A549 (cell line): ENCODE results near the gene KCNK6. TPM values are rescaled to one million over a fixed set of nuclear protein-coding genes. Genes with fewer than 3 reads are reported as not detected.
A peak's percentile ranks its signal among the peaks of the same experiment; 100 is the strongest.

Experiments used
- ATAC-seq, 2 experiments: fragments of 200-7000 bp in 1 of 2; fragments of >200 bp in 1 of 2; cut with Nextera tagmentation in 1 of 2; cut with Tn5 transposase in 1 of 2; 3 replicates each; pipeline versions ENCODE4 v1.8.0 to v1.9.1; 2018 to 2020; ENCODE audit warnings: mild to moderate bottlenecking in 1 of 2, moderate library complexity in 1 of 2
- CTCF ChIA-PET: fragments of 300-600 bp; sonication (Branson Sonifier 250); formaldehyde crosslinking; extraction: SDS; loops from one replicate; lab custom pipeline; 2021; ENCODE audit warnings: antibody characterized with exemption, inconsistent platforms; lab: Yijun Ruan, JAX
- POLR2A ChIA-PET: fragments of 350-600 bp; formaldehyde crosslinking; extraction: SDS; loops from one replicate; lab custom pipeline; 2021; ENCODE audit warnings: antibody characterized with exemption, inconsistent platforms; lab: Yijun Ruan, JAX
- DNase-seq, 2 experiments: peaks; one replicate each; pipeline versions ENCODE4 v3.0.0 to v3.0.0-alpha.2; 2011 to 2016; ENCODE audit warnings: low read depth in 1 of 2, low spot score in 1 of 2
- FAIRE-seq: peaks from 2 replicates; lab custom pipeline; 2011; peaks lifted over from hg19 to GRCh38; lab: Jason Lieb, UNC
- H3K27ac ChIP-seq, 2 experiments: fragments of >200 bp; sonication (Bioruptor Twin); formaldehyde crosslinking; 3 replicates each; pipeline ENCODE4 v1.5.1; 2016 to 2017
- H3K4me1 ChIP-seq: fragments of >200 bp; sonication (Bioruptor Twin); formaldehyde crosslinking; 3 replicates; pipeline ENCODE4 v1.6.1; 2016
- H3K4me2 ChIP-seq: fragments of >200 bp; sonication (Bioruptor Twin); formaldehyde crosslinking; 3 replicates; pipeline ENCODE4 v1.6.1; 2016
- H3K4me3 ChIP-seq: fragments of >200 bp; sonication (Bioruptor Twin); formaldehyde crosslinking; 3 replicates; pipeline ENCODE4 v1.5.1; 2016
- H3K9me3 ChIP-seq: fragments of >200 bp; sonication (Bioruptor Twin); formaldehyde crosslinking; 3 replicates; pipeline ENCODE4 v1.6.1; 2016
- BHLHE40 ChIP-seq: IDR thresholded peaks from 2 replicates; pipeline ENCODE4 v1.6.1; 2012; ENCODE audit warnings: low read depth, low read length, inconsistent platforms
- CBX8 ChIP-seq: fragments of 200-600 bp; sonication (generic); IDR thresholded peaks from 2 replicates; pipeline ENCODE4 v1.6.1; 2016
- CHD2 ChIP-seq: fragments of 150-350 bp; IDR thresholded peaks from 2 replicates; pipeline ENCODE4 v1.6.1; 2014; ENCODE audit warnings: low read length; ENCODE audit not compliant: partially characterized antibody
- EP300 ChIP-seq, 2 experiments: fragments of >200 bp; sonication (Bioruptor Twin); formaldehyde crosslinking; IDR thresholded peaks; 2 replicates in 1 of 2; 3 replicates in 1 of 2; pipeline ENCODE4 v1.6.1; 2016 to 2017
- HDAC2 ChIP-seq: fragments of 200-600 bp; sonication (generic); IDR thresholded peaks from 2 replicates; pipeline ENCODE4 v1.6.1; 2016
- KDM5A ChIP-seq: fragments of 200-600 bp; sonication (generic); IDR thresholded peaks from 2 replicates; pipeline ENCODE4 v1.6.1; 2016; ENCODE audit warnings: antibody characterized with exemption, mild to moderate bottlenecking
- NR3C1 ChIP-seq: fragments of >200 bp; sonication (Bioruptor Twin); formaldehyde crosslinking; IDR thresholded peaks from 3 replicates; pipeline ENCODE4 v1.6.1; 2017
- ZFP36 ChIP-seq: fragments of 450-650 bp; IDR thresholded peaks from 2 replicates; pipeline ENCODE4 v1.6.1; 2014; ENCODE audit warnings: borderline replicate concordance; ENCODE audit not compliant: partially characterized antibody
- WGBS: methylation state at CpG from one replicate; pipeline ENCODE4 v1.1.6; 2017; ENCODE audit errors: missing lambda C conversion rate; 5-methylcytosine and 5-hydroxymethylcytosine counted together
- polyA plus RNA-seq, 4 experiments: library from polyadenylated mRNA; depleted of rRNA in 3 of 4; stranded (reverse); fragments of >200 nt; fragmentation: RNase III in 1 of 4; extraction: RNeasy Plus Mini Kit Qiagen cat#74134 plus additional on column Dnase treatment in 1 of 4; gene quantifications; 2 replicates in 3 of 4; 3 replicates in 1 of 4; pipeline ENCODE4 v1.2.3, GENCODE V29; 2011 to 2017
- TF ChIP-seq, protein P1 (sequence below): fragments of 200-600 bp; sonication (generic); IDR thresholded peaks from 2 replicates; pipeline ENCODE4 v1.6.1; 2016; ENCODE audit warnings: antibody characterized with exemption, mild to moderate bottlenecking, moderate library complexity
- TF ChIP-seq, protein P2 (sequence below): fragments of 250-450 bp; sonication (Bioruptor Pico); IDR thresholded peaks from 2 replicates; pipeline ENCODE4 v1.5.0; 2020; ENCODE audit warnings: low read depth, mild to moderate bottlenecking, moderate library complexity
- TF ChIP-seq, protein P3 (sequence below): fragments of >200 bp; sonication (Bioruptor Twin); formaldehyde crosslinking; IDR thresholded peaks from 3 replicates; pipeline ENCODE4 v1.6.1; 2016

Gene KCNK6
- polyA plus RNA-seq, 2 of the 4 experiments (the other 2 are of a cell fraction): 2.4 to 2.8 TPM

DNA sequence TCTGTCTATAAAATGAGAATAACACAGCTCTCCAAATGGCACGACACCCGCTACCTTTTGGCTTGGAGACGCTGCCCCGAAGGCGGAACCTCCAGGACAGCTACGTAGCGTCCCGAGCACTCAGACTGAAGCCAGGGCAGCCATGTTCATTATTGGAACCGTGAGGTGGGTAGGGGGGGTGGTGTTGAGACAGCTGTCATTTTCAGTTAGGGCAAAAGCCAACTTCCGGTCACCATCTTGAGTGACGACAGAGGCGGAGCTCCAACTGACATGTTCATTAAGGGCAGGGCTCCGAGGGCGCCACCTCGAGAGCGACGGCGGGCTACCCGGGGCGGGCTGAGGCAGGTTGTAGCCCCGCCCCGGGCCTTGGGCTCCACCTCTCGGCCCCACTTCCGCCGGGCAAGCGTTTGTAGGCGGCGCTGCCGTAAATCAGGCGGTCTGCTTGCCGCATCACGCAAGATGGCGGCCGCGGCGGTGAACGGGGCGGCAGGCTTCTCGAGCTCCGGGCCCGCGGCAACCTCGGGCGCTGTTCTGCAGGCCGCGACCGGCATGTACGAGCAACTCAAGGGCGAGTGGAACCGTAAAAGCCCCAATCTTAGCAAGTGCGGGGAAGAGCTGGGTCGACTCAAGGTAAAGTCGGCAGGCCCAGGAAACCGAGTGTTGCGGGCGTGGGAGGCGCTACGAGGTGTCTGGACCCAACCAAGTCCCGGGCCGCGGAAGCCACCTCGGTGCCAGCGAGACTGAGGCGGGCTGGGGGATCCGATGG lies 54.9 kb downstream of the KCNK6 start, which contains the start of gene PSMD8 (continued):
- TF ChIP-seq, protein P1, sequence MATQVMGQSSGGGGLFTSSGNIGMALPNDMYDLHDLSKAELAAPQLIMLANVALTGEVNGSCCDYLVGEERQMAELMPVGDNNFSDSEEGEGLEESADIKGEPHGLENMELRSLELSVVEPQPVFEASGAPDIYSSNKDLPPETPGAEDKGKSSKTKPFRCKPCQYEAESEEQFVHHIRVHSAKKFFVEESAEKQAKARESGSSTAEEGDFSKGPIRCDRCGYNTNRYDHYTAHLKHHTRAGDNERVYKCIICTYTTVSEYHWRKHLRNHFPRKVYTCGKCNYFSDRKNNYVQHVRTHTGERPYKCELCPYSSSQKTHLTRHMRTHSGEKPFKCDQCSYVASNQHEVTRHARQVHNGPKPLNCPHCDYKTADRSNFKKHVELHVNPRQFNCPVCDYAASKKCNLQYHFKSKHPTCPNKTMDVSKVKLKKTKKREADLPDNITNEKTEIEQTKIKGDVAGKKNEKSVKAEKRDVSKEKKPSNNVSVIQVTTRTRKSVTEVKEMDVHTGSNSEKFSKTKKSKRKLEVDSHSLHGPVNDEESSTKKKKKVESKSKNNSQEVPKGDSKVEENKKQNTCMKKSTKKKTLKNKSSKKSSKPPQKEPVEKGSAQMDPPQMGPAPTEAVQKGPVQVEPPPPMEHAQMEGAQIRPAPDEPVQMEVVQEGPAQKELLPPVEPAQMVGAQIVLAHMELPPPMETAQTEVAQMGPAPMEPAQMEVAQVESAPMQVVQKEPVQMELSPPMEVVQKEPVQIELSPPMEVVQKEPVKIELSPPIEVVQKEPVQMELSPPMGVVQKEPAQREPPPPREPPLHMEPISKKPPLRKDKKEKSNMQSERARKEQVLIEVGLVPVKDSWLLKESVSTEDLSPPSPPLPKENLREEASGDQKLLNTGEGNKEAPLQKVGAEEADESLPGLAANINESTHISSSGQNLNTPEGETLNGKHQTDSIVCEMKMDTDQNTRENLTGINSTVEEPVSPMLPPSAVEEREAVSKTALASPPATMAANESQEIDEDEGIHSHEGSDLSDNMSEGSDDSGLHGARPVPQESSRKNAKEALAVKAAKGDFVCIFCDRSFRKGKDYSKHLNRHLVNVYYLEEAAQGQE: no peak

DNA sequence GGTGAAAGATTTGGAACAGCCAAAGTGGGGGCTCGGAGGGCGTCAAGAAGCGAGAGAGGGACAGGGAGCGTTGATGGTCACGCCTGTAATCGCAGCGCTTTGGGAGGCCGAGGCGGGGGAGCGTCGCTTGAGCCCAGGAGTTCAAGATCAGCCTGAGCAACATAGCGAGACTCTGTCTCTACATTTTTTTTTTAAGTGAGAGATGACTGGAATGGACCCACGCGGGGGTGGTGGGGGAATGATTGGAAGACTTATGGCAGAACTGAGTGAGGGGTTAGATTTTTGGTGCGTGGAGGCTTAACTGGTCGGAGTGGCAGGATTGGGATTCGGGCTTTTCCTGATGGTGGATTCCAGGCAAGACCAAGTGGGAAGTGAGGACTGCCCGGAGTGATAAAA lies 55.5 kb downstream of the KCNK6 start:
- Histone ChIP-seq H3K27ac (peak overlapping the region; percentile 88 to 91), H3K4me1 (peaks cover 17% of the 10 kb centered on the region), H3K4me2 (peak overlapping the region; percentile 99), H3K4me3 (peak overlapping the region; percentile 78), H3K9me3 (no peaks in the 10 kb centered on the region)
- DNase-seq: no peak
- no peak for FAIRE-seq
- CTCF ChIA-PET: interaction anchor here (0.9 to 7.3 kb wide), 19 partner anchors 10 to 171 kb away, joined by 3 to 67 read pairs (median 8); partner anchors contain the start of genes CATSPERG, FAM98C, GGN and KCNK6
- peak in 1 of 2 experiments; percentile 42; a peak in 4 of 6 replicates for ATAC-seq
- no peak for TF ChIP-seq HDAC2
- TF ChIP-seq KDM5A: peak; percentile 48; the same call in 1 of the 2 replicates
- POLR2A ChIA-PET: interaction anchor here (1.0 to 3.5 kb wide), 10 partner anchors 7 to 148 kb away, joined by 3 to 89 read pairs (median 12); partner anchors contain the start of genes C19orf33, CATSPERG, FAM98C and GGN
- WGBS: 2% methylated on average over 18 of the region's 18 CpGs

DNA sequence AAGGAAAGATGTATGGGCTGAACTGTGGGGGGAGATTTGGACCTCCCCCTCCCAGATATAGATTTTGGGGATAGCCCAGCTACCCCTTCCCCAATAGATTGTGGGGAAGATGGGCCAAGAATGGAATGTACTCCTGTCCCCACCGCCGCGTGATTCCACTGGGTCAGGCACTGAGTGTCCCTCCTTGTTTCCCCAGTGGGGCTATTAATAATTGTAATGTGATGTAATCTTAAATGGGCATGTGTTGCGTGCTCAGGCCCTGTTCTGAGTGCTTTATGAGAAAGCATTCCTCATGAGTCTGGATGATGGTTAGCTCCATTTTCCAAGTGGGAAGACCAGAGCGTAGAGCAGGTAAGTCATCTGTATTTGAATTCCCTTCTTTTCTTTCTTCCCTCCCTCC lies 56.1 kb downstream of the KCNK6 start:
- TF ChIP-seq, protein P2, sequence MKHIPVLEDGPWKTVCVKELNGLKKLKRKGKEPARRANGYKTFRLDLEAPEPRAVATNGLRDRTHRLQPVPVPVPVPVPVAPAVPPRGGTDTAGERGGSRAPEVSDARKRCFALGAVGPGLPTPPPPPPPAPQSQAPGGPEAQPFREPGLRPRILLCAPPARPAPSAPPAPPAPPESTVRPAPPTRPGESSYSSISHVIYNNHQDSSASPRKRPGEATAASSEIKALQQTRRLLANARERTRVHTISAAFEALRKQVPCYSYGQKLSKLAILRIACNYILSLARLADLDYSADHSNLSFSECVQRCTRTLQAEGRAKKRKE (CRISPR knock-in tag): no peak
- TF ChIP-seq CHD2 (no peak), NR3C1 (no peak), CBX8 (no peak), BHLHE40 (no peak)
- DNase-seq: no peak
- POLR2A ChIA-PET: interaction anchor here (0.7 to 3.5 kb wide), 4 partner anchors 9 to 120 kb away, joined by 3 to 89 read pairs (median 5); partner anchors contain the start of genes GGN, PPP1R14A and SPRED3
- WGBS: 94% methylated on average over 5 of the region's 5 CpGs
- H3K4me2 ChIP-seq: peak overlapping the region; percentile 99
- ATAC-seq: no peak
- peak overlapping the region; percentile 78 for H3K4me3 ChIP-seq
- CTCF ChIA-PET: interaction anchor here (0.9 to 7.3 kb wide), 11 partner anchors 9 to 242 kb away, joined by 3 to 67 read pairs (median 10); partner anchors contain the start of genes CATSPERG, FAM98C and PPP1R14A
- H3K4me1 ChIP-seq: peaks cover 17% of the 10 kb centered on the region
- FAIRE-seq: no peak
- peak overlapping the region; percentile 88 to 91 for H3K27ac ChIP-seq
- H3K9me3 ChIP-seq: no peaks in the 10 kb centered on the region

DNA sequence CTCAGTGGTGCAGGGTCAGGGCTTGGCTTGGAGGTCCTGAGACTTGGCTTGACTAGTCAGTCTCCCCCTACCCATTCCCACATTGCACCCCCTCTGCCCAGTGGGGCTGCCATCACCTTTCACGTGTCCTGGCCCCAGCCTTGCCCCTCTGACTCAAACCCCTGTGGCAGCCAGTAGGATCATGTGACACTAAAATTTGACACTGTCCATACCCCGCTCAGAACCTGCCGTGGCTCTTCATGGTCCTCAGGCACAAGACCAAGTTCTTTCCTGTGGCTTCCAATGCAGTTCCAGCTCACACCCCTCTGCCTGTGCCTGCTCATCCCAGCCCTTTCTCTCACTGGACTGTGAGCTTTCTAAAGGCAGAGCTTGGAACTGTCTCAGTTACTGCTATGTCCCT lies 56.9 kb downstream of the KCNK6 start:
- Histone ChIP-seq H3K9me3 (no peaks in the 10 kb centered on the region), H3K4me3 (no peak overlapping the region), H3K4me2 (peak overlapping the region; percentile 99; the same call in 2 of the 3 replicates), H3K27ac (0 out of 6 replicates have a peak overlapping the region, but pooled peaks of 1 of the 2 experiments have one; percentile 88), H3K4me1 (peaks cover 17% of the 10 kb centered on the region)
- POLR2A ChIA-PET: interaction anchor here (0.7 to 3.5 kb wide), 3 partner anchors 12 to 121 kb away, joined by 3 to 89 read pairs (median 3); partner anchors contain the start of genes GGN, PPP1R14A and SPRED3
- DNase-seq (no peak), ATAC-seq (no peak), FAIRE-seq (no peak)
- CTCF ChIA-PET: interaction anchor here (0.8 to 7.3 kb wide), 8 partner anchors 8 to 150 kb away, joined by 4 to 67 read pairs (median 16); partner anchors contain the start of gene FAM98C
- WGBS: 96% methylated on average over 3 of the region's 3 CpGs
- TF ChIP-seq EP300 (IDR thresholded peaks at IDR 0.05): no peak
- TF ChIP-seq, protein P3, sequence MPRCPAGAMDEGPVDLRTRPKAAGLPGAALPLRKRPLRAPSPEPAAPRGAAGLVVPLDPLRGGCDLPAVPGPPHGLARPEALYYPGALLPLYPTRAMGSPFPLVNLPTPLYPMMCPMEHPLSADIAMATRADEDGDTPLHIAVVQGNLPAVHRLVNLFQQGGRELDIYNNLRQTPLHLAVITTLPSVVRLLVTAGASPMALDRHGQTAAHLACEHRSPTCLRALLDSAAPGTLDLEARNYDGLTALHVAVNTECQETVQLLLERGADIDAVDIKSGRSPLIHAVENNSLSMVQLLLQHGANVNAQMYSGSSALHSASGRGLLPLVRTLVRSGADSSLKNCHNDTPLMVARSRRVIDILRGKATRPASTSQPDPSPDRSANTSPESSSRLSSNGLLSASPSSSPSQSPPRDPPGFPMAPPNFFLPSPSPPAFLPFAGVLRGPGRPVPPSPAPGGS: no peak
- no peak for TF ChIP-seq ZFP36
